ENCODE results near the gene PPP1CA. TPM values are rescaled to one million over a fixed set of nuclear protein-coding genes. Genes with fewer than 3 reads are reported as not detected.

Gene PPP1CA
- total and polyA plus RNA-seq, 2 donors, result 141 to 207 TPM

DNA sequence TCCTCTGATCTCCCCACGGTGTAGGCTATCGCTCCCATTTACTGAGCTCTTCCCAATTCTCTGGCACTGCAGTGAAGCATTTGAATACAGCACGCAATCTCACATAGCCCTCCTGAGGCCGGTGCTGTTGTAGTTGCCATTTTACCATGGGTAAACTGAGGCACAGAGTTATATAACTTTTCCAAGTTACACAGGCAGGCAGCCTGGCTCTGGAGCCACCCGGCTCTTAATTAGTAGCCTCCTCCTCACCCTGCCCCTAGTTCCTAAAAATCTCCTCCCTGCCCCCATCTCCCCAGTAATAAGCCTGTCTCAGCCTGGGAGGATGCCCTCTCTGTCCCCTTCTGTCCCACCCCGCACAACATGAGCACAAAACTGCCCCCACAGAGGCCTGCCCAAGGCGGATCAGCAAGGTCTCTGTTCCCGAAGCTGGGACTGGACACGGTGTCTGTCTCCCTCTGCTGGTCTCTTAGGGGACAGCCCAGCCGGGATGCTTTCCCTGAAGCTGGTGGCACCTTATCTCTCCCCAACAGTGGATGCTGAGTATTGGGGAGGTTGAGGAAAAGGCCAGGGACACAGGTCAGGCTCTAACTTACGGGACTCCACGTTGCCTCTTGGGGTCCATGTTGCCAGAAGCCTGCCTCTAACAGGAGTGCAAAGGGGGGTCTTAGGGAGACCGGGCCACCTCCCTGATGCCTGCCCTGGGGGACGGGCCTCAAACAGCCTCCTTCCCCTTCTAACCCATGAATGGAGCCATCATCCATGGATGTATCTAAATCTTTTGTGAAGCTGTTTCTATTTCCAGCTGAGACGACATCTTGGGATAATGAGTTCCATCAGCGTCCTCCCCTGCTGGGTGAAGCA, 19.2 kb downstream of the PPP1CA start:
- Histone ChIP-seq H3K36me3 (ENCODE audit: control insufficient read depth in 2 of 2, insufficient read depth in 2 of 2, low read length in 1 of 2) (no peaks in the 10 kb centered on the region), H3K27me3 (ENCODE audit: control insufficient read depth in 2 of 2, insufficient read depth in 1 of 2, low read length in 1 of 2) (peaks cover 4 to 41% of the 10 kb centered on the region in 2 donors), H3K4me3 (ENCODE audit: low read length in 2 of 2) (no peak overlapping the region), H3K27ac (ENCODE audit: low read depth in 1 of 2, low read length in 1 of 2) (no peak overlapping the region), H3K4me1 (ENCODE audit: control insufficient read depth in 2 of 2, insufficient read depth in 2 of 2, low read length in 2 of 2) (peaks cover 0 to 26% of the 10 kb centered on the region in 2 donors), H3K9me3 (ENCODE audit: control insufficient read depth in 2 of 2, insufficient read depth in 1 of 2, low read length in 1 of 2) (no peaks in the 10 kb centered on the region)
- WGBS, result 54% methylated on average over 16 of the region's 16 CpGs
- DNase-seq (ENCODE audit: low read depth in 6 of 9, low spot score in 9 of 9), result peak; percentile 48 to 88 (median 75)

DNA sequence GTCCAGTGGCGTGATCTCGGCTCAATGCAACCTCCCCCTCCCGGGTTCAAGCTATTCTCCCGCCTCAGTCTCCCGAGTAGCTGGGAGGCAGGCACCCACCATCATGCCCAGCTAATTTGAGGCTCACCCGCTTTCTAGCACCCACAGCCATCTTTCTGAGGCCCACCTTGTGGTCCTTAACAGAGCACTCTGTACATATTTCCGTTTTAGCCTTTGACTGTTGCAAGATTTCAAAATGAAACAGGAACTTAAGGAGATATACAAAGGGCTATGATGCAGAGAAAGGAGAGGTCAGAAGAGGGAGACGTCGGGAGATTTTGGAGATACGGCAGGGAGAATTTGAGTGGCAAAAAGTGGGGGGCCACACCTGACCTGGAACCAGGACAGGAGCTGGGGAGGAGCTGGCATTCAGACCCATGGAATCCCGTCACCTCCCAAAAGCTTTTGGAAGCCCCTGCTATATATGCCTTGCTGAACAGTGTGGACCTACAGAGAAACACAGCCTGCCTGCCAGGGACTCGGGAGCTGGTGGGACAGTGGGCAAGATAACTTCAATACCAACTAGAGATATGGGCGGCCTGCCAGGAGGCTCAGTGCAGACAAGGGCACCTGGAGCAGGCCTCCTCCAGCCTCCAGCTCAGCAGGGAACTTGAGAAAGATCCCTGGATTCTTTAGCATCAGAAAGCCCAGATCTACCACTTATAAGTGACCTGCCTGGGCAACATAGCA, 20.2 kb downstream of the PPP1CA start:
- 61% methylated on average over 13 of the region's 13 CpGs for WGBS
- H3K36me3 ChIP-seq (ENCODE audit: control insufficient read depth in 2 of 2, insufficient read depth in 2 of 2, low read length in 1 of 2), result no peaks in the 10 kb centered on the region
- H3K27ac ChIP-seq (ENCODE audit: low read depth in 1 of 2, low read length in 1 of 2), result peak overlapping the region; percentile 1 to 65
- no peak overlapping the region for H3K4me3 ChIP-seq (ENCODE audit: low read length in 2 of 2)
- DNase-seq (ENCODE audit: low read depth in 6 of 9, low spot score in 9 of 9), result no peak
- H3K9me3 ChIP-seq (ENCODE audit: control insufficient read depth in 2 of 2, insufficient read depth in 1 of 2, low read length in 1 of 2), result peaks cover 0 to 1% of the 10 kb centered on the region in 2 donors
- peaks cover 8 to 47% of the 10 kb centered on the region in 2 donors for H3K27me3 ChIP-seq (ENCODE audit: control insufficient read depth in 2 of 2, insufficient read depth in 1 of 2, low read length in 1 of 2)
- peaks cover 0 to 18% of the 10 kb centered on the region in 2 donors for H3K4me1 ChIP-seq (ENCODE audit: control insufficient read depth in 2 of 2, insufficient read depth in 2 of 2, low read length in 2 of 2)

DNA sequence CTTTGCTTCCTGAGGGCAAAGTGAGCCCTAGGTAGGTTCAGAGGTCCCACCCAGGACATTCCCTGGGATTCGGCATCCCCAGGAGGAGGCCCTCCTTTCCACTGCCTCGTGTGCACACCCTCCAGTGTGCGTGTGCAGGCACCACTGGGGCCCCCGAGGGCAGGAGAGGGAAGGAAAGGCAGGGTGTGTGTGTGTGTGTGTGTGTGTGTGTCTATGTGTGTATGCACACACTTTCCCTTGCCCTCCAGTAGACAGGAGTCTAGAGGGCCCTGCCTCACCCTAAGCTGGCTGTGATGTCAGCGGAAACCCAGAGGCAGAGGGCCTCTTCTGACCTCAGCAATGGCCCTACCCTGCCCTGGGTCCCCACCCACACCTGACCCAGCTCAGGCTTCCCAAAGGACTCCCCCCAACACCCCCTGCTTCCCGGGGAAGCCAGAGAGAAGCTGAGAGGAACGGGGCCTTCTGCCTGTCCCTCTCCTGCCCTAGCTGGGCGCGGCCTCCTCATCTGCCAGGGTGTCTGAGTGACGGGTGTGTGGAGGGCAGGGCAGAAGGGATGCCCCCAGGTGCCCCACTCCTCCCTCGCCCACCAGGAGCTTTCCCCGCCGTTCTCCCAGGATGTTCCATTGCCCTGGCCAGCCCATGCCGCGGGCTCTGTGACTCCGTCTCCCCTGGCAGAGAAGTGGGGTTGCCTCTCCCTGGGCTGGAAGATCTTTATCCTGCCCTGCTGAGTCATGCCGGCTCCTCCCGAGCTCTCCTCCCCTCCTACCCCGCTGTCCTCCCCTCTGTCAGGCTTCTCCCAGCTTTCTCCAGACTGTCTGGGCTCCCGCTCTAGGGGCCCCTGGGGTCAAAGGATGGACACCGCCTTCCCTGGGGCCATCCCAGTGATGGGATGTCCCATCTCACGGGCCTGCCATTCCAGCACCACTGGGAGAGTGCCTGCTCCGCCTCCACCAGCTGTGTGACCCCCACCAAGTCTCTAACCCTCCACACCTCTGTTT, 22.3 kb downstream of the PPP1CA start:
- WGBS, result 90% methylated on average over 23 of the region's 23 CpGs
- H3K4me1 ChIP-seq (ENCODE audit: control insufficient read depth in 2 of 2, insufficient read depth in 2 of 2, low read length in 2 of 2), result peaks cover 1 to 32% of the 10 kb centered on the region in 2 donors
- H3K27me3 ChIP-seq (ENCODE audit: control insufficient read depth in 2 of 2, insufficient read depth in 1 of 2, low read length in 1 of 2), result peaks cover 27 to 53% of the 10 kb centered on the region in 2 donors
- no peaks in the 10 kb centered on the region for H3K36me3 ChIP-seq (ENCODE audit: control insufficient read depth in 2 of 2, insufficient read depth in 2 of 2, low read length in 1 of 2)
- H3K4me3 ChIP-seq (ENCODE audit: low read length in 2 of 2), result no peak overlapping the region
- peaks cover 0 to 8% of the 10 kb centered on the region in 2 donors for H3K9me3 ChIP-seq (ENCODE audit: control insufficient read depth in 2 of 2, insufficient read depth in 1 of 2, low read length in 1 of 2)
- H3K27ac ChIP-seq (ENCODE audit: low read depth in 1 of 2, low read length in 1 of 2), result no peak overlapping the region
- DNase-seq (ENCODE audit: low read depth in 6 of 9, low spot score in 9 of 9), result no peak

DNA sequence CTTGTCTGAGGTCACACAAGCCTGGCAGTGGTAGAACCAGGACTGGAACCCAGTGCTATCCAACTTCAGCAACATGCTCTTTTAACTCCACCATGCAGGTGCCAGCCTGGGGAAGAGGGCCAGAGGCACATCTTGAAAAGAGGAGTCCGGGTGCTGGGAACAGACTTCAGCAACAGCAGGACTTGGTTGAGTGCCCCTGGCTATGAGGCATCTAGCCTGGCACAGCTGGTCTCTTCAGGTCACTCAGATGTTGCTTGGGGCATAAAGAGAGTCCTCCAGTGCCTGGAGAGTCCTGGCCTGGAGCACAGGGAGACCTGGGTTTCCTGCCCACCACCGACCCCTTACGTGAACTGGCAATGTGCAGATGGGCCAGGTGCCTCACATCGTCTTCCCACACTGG, 23.1 kb downstream of the PPP1CA start:
- WGBS, result 96% methylated on average over 4 of the region's 4 CpGs
- peaks cover 0 to 9% of the 10 kb centered on the region in 2 donors for H3K9me3 ChIP-seq (ENCODE audit: control insufficient read depth in 2 of 2, insufficient read depth in 1 of 2, low read length in 1 of 2)
- no peak overlapping the region for H3K27ac ChIP-seq (ENCODE audit: low read depth in 1 of 2, low read length in 1 of 2)
- peaks cover 9 to 41% of the 10 kb centered on the region in 2 donors for H3K4me1 ChIP-seq (ENCODE audit: control insufficient read depth in 2 of 2, insufficient read depth in 2 of 2, low read length in 2 of 2)
- H3K27me3 ChIP-seq (ENCODE audit: control insufficient read depth in 2 of 2, insufficient read depth in 1 of 2, low read length in 1 of 2), result peaks cover 35 to 61% of the 10 kb centered on the region in 2 donors
- H3K36me3 ChIP-seq (ENCODE audit: control insufficient read depth in 2 of 2, insufficient read depth in 2 of 2, low read length in 1 of 2), result no peaks in the 10 kb centered on the region
- DNase-seq (ENCODE audit: low read depth in 6 of 9, low spot score in 9 of 9), result no peak
- no peak overlapping the region for H3K4me3 ChIP-seq (ENCODE audit: low read length in 2 of 2)

DNA sequence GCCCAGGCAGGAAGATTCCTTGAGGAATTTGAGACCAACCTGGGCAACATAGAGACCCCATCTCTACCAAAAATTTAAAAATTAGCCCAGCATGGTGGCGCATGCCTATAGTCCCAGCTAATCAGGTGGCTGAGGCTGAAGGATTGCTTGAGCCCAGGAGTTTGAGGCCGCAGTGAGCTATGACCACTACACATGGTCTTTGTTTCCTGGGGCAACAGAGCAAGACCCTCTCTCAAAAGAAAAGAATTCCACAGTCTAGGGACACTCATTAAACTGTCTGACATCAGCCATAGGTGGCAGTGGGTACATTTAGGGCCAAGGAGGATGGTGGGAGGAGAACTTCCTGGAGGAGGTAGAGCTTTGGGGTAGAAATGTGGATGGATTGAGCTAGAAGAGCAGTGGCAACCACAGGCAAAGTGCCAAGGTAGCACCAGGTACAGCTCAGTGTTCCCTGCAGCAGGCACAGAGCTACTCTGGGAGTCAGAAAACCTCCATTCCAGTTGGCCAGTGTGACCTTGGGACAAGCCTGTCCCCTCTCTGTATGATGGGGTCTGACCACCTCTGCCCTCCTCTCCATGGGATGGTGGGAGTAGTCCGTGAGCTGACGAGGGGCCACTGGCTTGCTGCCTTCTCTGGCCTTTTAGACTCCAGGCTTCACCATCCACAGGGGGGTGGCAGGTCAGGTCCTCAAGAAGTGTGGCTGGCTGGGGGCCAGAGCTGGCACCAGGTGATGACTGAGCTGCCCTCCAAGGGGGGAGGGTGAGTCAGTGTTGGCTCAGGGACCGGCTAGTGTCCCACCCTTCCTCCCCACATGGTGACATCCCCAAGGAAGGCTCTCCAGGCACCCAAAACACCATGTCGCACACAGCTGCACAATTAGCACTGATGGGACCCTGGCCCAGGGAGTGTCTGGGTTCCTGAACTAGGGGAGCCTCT, 24.5 kb downstream of the PPP1CA start:
- no peak overlapping the region for H3K27ac ChIP-seq (ENCODE audit: low read depth in 1 of 2, low read length in 1 of 2)
- no peaks in the 10 kb centered on the region for H3K36me3 ChIP-seq (ENCODE audit: control insufficient read depth in 2 of 2, insufficient read depth in 2 of 2, low read length in 1 of 2)
- H3K4me1 ChIP-seq (ENCODE audit: control insufficient read depth in 2 of 2, insufficient read depth in 2 of 2, low read length in 2 of 2), result peaks cover 15 to 43% of the 10 kb centered on the region in 2 donors
- WGBS, result 96% methylated on average over 6 of the region's 6 CpGs
- peaks cover 0 to 9% of the 10 kb centered on the region in 2 donors for H3K9me3 ChIP-seq (ENCODE audit: control insufficient read depth in 2 of 2, insufficient read depth in 1 of 2, low read length in 1 of 2)
- H3K27me3 ChIP-seq (ENCODE audit: control insufficient read depth in 2 of 2, insufficient read depth in 1 of 2, low read length in 1 of 2), result peaks cover 48 to 73% of the 10 kb centered on the region in 2 donors
- no peak for DNase-seq (ENCODE audit: low read depth in 6 of 9, low spot score in 9 of 9)
- no peak overlapping the region for H3K4me3 ChIP-seq (ENCODE audit: low read length in 2 of 2)

DNA sequence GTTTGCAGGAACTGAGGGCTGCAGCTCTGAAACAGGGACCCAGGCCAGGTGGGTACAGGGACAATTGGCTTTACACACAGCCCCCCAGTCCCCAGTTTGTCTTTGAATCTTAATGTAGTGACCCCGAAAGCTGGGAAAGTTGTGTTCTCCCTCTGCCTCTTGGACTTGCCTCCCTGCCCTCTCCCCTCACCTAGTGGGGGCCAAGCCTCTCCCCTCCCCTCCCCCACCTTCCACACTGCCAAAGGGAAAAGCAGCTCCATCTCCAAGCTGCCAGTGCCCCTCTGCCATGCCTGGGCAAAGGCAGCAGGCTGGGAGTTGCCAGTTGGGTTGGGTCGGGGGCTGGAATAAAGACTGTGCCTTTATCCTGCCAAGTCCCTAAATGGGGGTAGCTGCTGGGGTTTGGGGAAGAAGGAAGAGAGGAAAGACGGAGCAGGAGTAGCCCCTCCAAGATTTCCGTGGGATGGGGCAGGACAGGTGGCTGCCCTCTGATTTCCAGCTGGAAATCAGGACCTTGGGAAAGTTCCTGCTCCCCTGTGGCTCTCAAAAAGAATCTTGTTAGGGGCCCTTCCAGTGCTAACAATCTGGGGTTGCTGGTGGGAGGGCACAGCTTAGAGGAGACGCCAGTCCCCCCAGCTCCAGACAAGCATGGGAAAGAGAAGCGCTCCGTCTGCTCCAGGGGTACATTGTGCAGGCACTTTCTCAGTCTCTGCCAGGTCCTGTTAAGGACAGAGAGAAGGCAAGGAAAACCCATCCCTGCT, 25.4 kb downstream of the PPP1CA start:
- no peaks in the 10 kb centered on the region for H3K36me3 ChIP-seq (ENCODE audit: control insufficient read depth in 2 of 2, insufficient read depth in 2 of 2, low read length in 1 of 2)
- no peak for DNase-seq (ENCODE audit: low read depth in 6 of 9, low spot score in 9 of 9)
- H3K9me3 ChIP-seq (ENCODE audit: control insufficient read depth in 2 of 2, insufficient read depth in 1 of 2, low read length in 1 of 2), result peaks cover 0 to 15% of the 10 kb centered on the region in 2 donors
- peaks cover 50 to 79% of the 10 kb centered on the region in 2 donors for H3K27me3 ChIP-seq (ENCODE audit: control insufficient read depth in 2 of 2, insufficient read depth in 1 of 2, low read length in 1 of 2)
- no peak overlapping the region for H3K4me3 ChIP-seq (ENCODE audit: low read length in 2 of 2)
- WGBS, result 94% methylated on average over 7 of the region's 7 CpGs
- H3K27ac ChIP-seq (ENCODE audit: low read depth in 1 of 2, low read length in 1 of 2), result no peak overlapping the region
- peaks cover 15 to 44% of the 10 kb centered on the region in 2 donors for H3K4me1 ChIP-seq (ENCODE audit: control insufficient read depth in 2 of 2, insufficient read depth in 2 of 2, low read length in 2 of 2)

DNA sequence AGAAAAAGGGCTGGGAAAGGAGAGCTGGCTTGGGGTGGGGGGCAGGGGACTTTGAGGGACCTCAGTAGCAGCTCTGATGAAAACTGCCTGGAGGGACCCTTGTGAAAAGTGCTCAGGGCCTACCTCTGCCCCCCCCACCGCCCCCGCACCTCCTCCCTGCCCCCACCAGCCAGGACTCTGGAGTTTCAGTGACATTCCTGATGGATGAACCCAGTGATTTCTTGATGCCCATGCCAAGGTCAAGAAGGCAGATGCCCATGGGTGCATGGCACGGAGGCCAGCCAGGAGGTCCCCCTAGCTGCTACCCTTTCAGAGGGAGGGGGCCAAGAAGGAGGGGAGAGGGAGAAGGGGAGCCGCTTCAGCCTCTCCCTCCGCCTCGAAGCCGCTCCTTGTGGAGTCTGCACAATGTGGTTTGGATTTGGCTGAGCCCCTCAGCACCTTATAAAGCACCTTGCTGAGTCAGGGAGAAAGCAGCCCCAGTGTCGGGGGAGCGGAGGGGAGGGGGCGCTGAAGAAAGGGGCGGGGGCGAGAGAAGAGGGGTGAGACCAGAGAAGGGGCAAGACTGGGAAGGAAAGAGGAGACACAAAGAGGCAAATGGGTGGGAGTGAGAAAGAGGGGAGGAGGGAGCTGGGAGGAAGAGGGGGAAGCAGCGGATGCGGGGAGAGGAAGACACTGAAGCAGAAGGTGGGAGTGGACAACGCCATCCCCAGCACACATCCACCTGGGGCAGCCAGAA, 26.2 kb downstream of the PPP1CA start:
- Histone ChIP-seq H3K4me3 (ENCODE audit: low read length in 2 of 2) (no peak overlapping the region), H3K27me3 (ENCODE audit: control insufficient read depth in 2 of 2, insufficient read depth in 1 of 2, low read length in 1 of 2) (peaks cover 54 to 85% of the 10 kb centered on the region in 2 donors), H3K27ac (ENCODE audit: low read depth in 1 of 2, low read length in 1 of 2) (no peak overlapping the region), H3K9me3 (ENCODE audit: control insufficient read depth in 2 of 2, insufficient read depth in 1 of 2, low read length in 1 of 2) (peaks cover 0 to 17% of the 10 kb centered on the region in 2 donors), H3K36me3 (ENCODE audit: control insufficient read depth in 2 of 2, insufficient read depth in 2 of 2, low read length in 1 of 2) (no peaks in the 10 kb centered on the region), H3K4me1 (ENCODE audit: control insufficient read depth in 2 of 2, insufficient read depth in 2 of 2, low read length in 2 of 2) (peaks cover 15 to 45% of the 10 kb centered on the region in 2 donors)
- 60% methylated on average over 15 of the region's 15 CpGs for WGBS
- DNase-seq (ENCODE audit: low read depth in 6 of 9, low spot score in 9 of 9), result no peak

Measured in thymus (tissue), 11 donors.